Prostate gland (tissue), 2 donors: ENCODE data around the gene TRIM7.

Experiments used
- POLR2A ChIP-seq: fragments of 450-650 bp; IDR thresholded peaks from one replicate; pipeline ENCODE4 v1.6.1; 2016; ENCODE audit warnings: antibody characterized with exemption, mild to moderate bottlenecking
- POLR2AphosphoS5 ChIP-seq: sonication (generic); formaldehyde crosslinking; IDR thresholded peaks from one replicate; pipeline ENCODE4 v1.6.1; 2017; ENCODE audit warnings: antibody characterized with exemption
- TF ChIP-seq, protein P1 (sequence below), 4 experiments: fragments of 200-600 bp in 2 of 4; fragments of 450-650 bp in 2 of 4; sonication (generic) in 2 of 4; IDR thresholded peaks; 1 replicate in 3 of 4; 2 replicates in 1 of 4; pipeline ENCODE4 v1.5.1; 2016 to 2019; ENCODE audit warnings: antibody characterized with exemption in 4 of 4, mild to moderate bottlenecking in 2 of 4, moderate library complexity in 2 of 4

DNA sequence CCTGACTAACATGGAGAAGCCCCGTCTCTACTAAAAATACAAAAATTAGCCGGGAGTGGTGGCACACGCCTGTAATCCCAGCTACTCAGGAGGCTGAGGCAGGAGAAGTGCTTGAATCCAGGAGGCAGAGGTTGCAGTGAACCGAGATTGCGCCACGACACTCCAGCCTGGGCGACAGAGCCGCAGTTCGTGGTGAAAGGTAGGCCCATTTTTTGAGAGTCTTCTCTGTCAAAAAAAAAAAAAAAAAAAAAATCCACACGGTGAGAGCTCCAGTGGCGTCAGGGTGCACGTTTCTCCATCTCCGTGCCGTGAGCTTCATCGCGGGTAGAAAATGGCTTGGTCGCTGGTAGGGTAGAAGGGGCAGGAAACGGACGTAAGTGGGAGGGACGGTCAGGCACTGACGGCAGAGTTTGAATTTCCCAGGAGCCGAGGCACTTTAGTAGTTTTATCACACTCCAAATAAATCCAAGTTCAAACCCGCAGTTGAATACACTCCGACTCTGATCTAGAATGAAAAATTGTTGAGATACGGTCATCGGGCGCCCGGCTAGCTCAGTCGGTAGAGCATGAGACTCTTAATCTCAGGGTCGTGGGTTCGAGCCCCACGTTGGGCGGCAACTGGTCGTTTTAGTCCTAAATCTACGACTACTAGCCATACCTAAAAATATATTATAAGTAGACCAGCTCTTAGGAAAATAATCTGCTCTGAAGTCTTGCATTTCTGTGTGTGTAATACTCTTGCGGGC lies 2.4 kb upstream of the TRIM7 start:
- TF ChIP-seq, protein P1, sequence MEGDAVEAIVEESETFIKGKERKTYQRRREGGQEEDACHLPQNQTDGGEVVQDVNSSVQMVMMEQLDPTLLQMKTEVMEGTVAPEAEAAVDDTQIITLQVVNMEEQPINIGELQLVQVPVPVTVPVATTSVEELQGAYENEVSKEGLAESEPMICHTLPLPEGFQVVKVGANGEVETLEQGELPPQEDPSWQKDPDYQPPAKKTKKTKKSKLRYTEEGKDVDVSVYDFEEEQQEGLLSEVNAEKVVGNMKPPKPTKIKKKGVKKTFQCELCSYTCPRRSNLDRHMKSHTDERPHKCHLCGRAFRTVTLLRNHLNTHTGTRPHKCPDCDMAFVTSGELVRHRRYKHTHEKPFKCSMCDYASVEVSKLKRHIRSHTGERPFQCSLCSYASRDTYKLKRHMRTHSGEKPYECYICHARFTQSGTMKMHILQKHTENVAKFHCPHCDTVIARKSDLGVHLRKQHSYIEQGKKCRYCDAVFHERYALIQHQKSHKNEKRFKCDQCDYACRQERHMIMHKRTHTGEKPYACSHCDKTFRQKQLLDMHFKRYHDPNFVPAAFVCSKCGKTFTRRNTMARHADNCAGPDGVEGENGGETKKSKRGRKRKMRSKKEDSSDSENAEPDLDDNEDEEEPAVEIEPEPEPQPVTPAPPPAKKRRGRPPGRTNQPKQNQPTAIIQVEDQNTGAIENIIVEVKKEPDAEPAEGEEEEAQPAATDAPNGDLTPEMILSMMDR (IDR thresholded peaks at IDR 0.05): no peak
- TF ChIP-seq POLR2A: no peak
- TF ChIP-seq POLR2AphosphoS5: no peak
